HG03103 (cell line): Measurements from ENCODE around the gene LRG1.
"Not testable (repeated sequence)": the region's sequence is repeated elsewhere in the genome, so short reads cannot be mapped to it uniquely, and the experiment has no call there.

Source experiments
- ATAC-seq: cut with Tn5 transposase; IDR thresholded peaks from one replicate; pipeline ENCODE4 v1.9.1; 2021; ENCODE audit warnings: low read depth; ENCODE audit not compliant: unreplicated experiment

LRG1 gene

GRCh38 chr19:4553775-4554174 is 13.9 kb upstream of the LRG1 start:
- ATAC-seq = no peak

- no peak for ATAC-seq
Measured at GRCh38 chr19:4553092-4553695, 13.4 kb upstream of the LRG1 start.

GRCh38 chr19:4552525-4552819 is 12.6 kb upstream of the LRG1 start:
- ATAC-seq = no peak

DNA sequence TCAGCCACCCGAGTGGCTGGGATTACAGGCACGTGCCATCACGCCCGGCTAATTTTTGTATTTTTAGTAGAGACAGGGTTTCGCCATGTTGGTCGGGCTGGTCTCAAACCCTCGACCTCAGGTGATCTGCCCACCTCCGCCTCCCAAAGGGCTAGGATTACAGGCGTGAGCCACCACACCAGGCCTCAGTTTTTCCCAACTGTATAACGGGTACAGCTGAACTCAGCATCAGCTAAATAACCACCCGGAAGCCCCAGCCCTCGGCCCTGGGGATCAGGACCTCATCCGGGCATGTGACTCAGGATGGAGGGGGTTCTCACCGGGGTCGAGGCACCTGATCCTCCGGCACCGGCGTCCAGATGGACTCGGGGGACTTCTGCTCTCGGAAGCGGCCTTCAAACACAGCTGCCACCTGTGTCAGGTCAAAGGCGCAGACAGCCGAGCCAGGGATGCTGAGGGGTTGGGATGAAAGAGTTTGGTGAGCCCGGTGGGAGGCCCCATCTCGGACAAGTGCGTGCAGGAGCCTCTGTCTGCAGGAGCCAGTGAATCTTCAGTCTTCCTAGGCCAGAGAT is 10.7 kb upstream of the LRG1 start:
- ATAC-seq = no peak

- no peak for ATAC-seq
Measured at GRCh38 chr19:4550018-4550417, 10.2 kb upstream of the LRG1 start.

DNA sequence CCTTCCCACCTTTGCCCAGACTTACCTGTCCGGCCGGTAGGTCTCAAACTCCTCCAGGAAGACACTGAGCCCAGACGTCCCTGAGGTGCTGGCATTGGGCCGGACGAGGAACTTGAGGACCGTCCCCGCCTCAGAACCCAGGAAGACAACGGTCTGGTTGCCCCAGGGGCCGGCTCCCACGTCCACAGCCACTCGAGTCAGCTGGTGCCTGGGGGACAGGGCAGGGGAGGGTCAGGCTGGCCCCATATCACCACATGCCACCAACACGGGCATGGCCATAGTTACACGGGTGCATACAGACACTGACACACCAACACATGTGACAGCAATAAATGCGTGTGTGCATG is 8.4 kb upstream of the LRG1 start:
- ATAC-seq = no peak

DNA sequence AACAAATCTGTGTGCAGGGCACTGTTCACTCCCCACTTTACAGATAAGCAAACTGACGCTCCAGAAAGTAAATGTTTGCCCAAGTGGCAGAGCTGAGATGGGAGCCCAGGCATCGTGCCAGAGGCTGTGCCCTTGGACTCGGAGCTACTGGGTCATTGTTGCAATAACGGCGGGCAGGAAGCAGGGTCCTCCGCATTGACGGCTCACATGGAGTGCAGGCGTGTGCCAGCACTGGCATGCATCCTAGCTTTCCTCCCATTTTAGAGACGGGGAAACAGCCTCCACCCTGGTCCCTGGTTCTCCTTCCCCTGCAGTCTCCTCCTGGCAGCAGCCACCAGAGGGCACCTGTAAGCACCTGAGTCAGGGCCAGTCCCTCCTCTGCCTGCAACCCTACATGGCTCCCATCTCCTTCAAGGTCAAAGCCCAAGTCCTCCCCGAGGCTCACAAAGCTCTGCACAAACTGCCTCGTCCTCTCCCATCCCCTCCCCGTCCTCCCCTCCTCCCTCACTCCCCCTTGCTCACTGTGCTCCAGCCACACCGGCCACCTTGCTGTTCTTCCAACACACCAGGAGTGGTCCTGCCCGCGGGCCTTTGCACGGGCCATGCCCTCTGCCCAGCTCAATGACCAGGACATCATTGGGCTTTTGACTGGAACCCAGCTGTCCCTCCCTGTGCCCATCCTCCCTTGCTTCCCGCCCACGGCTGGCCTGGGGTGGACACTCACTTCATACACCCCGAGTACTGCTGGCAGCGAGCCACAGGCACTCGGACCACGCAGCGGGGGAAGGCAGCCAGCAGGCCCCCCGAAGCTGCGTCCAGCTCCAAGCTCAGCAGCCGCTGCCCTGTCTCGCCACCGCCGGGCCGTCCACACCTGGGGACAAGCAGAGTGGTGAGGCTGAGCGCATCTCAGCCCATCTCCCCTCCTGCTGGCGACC is 7.7 kb upstream of the LRG1 start:
- no peak for ATAC-seq

GRCh38 chr19:4543842-4544647 is 4.2 kb upstream of the LRG1 start:
- no peak for ATAC-seq

DNA sequence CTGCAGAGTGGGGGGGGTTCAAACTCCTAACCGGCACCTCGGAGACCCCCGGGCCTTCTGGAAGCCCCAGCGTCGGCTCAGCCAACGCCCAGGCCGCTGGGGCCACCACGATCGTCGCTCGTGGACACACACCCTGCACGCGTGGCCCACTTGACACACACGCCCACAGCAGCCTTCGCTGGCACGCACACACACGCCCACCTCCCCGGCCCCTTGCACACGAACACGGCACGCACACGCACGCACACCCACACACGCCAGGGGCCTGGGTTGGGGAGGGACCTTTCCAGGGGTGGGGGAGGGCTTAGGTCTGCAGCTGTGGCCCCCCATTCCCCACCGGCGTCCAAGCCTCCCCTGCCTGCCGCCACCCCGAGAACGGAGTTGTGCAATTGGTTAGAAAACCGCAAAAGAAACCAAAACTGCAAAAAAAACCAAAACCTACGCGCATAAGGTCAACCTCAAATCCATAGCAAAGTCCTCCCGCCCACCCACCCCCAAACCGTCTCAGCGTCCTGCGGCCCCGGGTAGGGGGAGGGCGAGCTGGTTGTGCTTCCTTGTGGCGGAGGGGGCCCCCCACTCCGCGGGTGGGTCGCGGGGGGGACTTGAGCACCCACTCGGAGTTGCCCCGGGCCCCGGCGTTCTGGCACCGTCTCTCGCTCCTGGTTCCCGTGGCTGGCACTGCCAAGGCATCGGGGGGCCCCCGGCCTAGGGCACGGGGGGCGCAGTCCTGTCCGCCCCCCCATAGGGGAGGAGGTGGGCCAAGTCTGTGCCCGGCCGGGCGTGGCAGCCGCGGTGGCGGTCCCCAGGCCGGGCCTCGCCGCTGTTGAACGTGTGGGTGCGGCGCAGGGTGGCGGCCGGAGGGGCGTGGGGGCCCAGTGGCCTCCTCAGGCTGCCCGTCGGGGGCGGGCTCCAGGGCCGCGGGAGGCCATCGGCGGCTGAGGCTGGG is 3.3 kb upstream of the LRG1 start:
- ATAC-seq = no peak

DNA sequence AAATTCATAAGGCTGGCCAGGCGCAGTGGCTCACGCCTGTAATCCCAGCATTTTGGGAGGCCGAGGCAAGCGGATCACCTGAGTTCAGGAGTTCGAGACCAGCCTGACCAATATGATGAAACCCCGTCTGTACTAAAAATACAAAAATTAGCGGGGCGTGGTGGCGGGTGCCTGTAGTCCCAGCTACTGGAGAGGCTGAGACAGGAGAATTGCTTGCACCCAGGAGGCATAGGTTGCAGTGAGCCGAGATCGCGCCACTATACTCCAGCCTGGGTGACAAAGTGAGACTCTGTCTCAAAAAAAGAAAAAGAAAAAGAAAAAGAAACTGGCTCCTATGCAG is 1.9 kb upstream of the LRG1 start:
- not testable (repeated sequence) for ATAC-seq

GRCh38 chr19:4541114-4541805 is 1.4 kb upstream of the LRG1 start:
- no peak for ATAC-seq

GRCh38 chr19:4539169-4539692 is 605 bp downstream of the LRG1 start:
- ATAC-seq = no peak

DNA sequence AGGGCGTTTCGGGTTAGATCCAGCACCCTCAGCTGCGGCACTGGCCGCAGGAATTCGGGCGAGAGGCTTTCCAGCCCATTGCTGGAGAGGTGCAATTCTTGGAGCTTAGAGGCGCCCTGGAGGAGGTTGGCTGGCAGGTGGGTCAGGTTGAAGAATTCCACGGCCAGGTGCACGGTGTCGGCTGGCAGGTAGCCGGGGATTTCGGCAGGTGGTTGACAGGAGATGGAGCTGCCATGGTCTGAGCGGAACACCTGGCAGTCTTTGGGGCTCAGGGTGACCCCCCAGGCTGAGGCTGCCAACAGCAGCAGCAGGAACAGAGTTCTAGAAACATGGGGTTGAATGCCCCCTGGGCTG is 1.3 kb downstream of the LRG1 start:
- ATAC-seq = no peak

DNA sequence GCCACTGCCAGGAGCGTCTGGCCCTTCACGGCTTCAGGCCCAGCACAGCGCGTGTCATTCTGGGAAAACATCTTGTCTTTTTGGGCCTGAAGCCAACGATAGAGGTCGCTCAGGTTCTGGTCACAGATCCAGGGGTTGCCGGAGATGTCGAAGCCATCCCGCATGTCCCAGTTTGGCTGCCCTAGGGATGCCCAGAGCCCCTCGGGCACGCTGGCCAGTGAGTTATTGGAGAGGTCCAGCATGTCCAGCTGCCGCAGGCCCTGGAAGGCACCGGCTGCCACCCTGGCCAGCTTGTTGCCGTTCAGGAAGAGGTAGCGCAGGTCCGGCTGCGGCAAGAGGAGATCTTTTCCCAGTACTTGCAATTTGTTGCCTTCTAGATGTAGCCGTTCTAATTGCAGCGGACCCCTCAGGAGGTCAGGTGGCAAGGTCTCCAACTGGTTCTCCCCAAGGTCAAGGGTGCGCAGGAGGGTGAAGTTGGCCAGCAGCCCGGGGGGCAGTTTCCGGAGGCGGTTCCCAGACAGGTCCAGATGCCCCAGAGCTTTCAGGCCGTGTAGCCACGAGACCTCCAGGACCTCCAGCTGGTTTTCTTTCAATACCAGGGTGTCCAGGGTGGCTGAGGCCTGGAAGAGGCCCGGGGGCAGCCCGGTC is 1.8 kb downstream of the LRG1 start:
- ATAC-seq = no peak

DNA sequence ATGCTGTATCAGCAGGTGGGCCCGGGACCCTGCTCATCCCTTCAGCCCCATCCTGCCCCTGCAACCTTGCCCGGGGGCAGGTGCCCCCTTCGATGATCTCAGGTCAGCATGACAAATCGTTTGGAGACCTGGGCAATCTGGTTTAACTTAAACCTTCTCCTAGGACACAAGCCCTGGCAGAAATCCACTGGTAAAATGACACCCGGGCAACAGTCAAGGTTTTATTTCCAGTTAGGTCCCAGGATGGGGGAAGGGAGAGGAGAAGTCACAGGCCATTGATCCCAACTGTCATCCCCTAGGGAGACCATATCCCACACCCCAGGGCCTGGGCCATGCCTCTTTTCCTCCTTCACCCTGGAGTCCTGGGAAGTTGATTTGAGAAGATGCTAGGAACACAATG is 3.0 kb downstream of the LRG1 start:
- no peak for ATAC-seq

DNA sequence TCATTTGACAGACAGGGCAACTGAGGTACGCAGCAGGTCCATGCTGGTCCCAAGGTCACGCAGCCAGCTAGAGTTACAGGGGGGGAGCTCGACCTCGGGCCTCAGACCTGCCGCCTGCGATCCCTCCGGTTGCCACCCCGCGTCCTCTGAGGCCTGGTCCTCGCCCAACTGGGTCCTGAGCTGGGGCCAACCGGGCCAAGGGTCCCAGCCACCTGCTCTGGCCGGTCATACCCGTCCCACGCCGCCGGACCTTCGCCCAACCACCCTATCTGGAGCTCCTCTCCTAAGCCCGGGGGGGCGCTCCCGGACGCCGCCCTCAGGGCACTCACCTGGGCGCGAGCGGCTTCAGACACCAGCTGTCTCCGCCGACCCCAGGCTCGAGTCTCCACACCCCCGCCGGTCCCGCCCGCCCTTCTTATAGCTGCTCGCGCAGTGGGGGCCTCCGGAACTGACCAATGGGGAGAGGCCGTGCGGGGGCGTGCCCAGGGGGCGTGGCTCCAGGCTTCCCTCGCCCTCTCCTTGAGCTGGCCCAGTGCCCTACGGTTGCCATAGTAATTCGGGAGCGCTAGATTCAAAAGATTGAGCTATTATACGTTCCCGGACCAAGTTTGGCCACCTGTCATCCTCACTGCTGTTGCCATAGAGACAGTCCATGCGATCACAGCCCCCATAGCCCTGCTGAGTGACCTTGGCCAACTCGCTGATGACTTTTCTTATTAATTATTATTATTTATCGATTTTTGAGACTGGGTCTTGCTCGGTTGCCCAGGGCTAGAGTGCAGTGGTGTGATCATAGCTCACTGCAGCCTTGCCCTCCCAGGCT is 4.8 kb downstream of the LRG1 start, which contains the start of gene PLIN5:
Gene PLIN5 (minus strand): TSS at position 389 of the 823 bp plus-strand sequence. CDS start 1,150 bp downstream, outside the sequence.
- ATAC-seq = no peak

DNA sequence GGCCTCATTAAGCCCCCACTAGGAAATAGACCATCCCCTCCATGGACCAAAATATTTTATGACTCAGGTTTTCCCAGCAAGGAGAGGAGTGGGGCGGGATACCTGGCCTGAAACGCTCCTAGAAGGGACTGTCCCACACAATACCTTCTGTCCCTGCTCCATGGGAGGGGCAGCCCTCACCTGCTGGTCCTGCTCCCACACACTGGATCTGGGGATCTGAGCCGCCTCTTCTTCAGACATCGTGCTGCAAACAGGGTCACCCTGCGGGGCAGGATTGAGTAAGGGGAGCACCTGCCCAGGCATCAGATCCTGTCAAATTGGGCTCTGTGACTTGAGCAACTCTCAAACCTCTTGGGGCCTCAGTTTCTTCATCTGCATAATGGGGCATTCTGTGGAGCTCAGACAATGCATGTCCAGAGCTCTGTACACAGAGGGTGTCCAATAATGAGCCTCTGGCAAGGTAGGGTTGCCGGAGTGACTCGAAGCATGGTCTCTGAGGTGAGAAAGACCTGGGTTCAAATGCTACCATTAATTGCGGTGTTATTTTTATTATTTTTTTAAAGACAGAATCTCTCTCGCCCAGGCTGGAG is 5.9 kb downstream of the LRG1 start:
- no peak for ATAC-seq

GRCh38 chr19:4533334-4533733 is 6.5 kb downstream of the LRG1 start:
- ATAC-seq = no peak
